CD4-positive, alpha-beta T cell (primary cell): ENCODE results near the gene SLAMF9. TPM values are rescaled to one million over a fixed set of nuclear protein-coding genes. Genes with fewer than 3 reads are reported as not detected.

Source experiments
- ATAC-seq: fragments of 200-7000 bp; cut with Tn5 transposase; one replicate; pipeline ENCODE4 v1.10.0; 2022; ENCODE audit warnings: mild to moderate bottlenecking; ENCODE audit not compliant: poor library complexity
- CTCF ChIA-PET: fragments of 350-600 bp; sonication (Branson Sonifier 250); formaldehyde crosslinking; loops from one replicate; lab custom pipeline; 2021; ENCODE audit warnings: antibody characterized with exemption, inconsistent platforms; lab: Charles Lee
- POLR2A ChIA-PET: fragments of 350-600 bp; sonication (Branson Sonifier 250); formaldehyde crosslinking; loops from one replicate; lab custom pipeline; 2021; ENCODE audit warnings: antibody characterized with exemption, inconsistent platforms; lab: Charles Lee
- DNase-seq, 14 experiments: peaks; one replicate each; pipeline ENCODE4 v3.0.0-alpha.2; 2013 to 2020; ENCODE audit warnings: mixed read lengths in 2 of 14
- H3K27ac ChIP-seq, 2 donors: one replicate each; pipeline versions ENCODE4 v1.5.1 to v1.7.0; 2013; ENCODE audit warnings: low read length in 2 of 2, low read depth in 1 of 2, mild to moderate bottlenecking in 1 of 2
- H3K27me3 ChIP-seq, 2 experiments: 1 replicate in 1 of 2; 2 replicates in 1 of 2; pipeline versions ENCODE4 v1.6.1 to v1.7.0; 2013; ENCODE audit warnings: low read length in 2 of 2, control low read depth in 1 of 2, mild to moderate bottlenecking in 1 of 2, moderate library complexity in 1 of 2; ENCODE audit not compliant: insufficient read depth in 2 of 2, control insufficient read depth in 1 of 2
- H3K36me3 ChIP-seq: one replicate; pipeline ENCODE4 v1.6.1; 2013; ENCODE audit warnings: low read length, control low read depth; ENCODE audit not compliant: insufficient read depth
- H3K4me1 ChIP-seq: one replicate; pipeline ENCODE4 v1.6.1; 2013; ENCODE audit warnings: low read length, control low read depth; ENCODE audit not compliant: insufficient read depth
- H3K4me3 ChIP-seq: one replicate; pipeline ENCODE4 v1.5.1; 2013; ENCODE audit warnings: mild to moderate bottlenecking, low read length, moderate library complexity
- H3K9me3 ChIP-seq, 2 experiments: 1 replicate in 1 of 2; 2 replicates in 1 of 2; pipeline versions ENCODE4 v1.6.1 to v1.7.0; 2013; ENCODE audit warnings: low read length in 2 of 2, mild to moderate bottlenecking in 2 of 2, control low read depth in 1 of 2, moderate library complexity in 1 of 2; ENCODE audit not compliant: control insufficient read depth in 1 of 2, insufficient read depth in 1 of 2
- H3K27ac Mint-ChIP-seq: one replicate; pipeline ENCODE4 v1.8.0; 2020; ENCODE audit warnings: mixed read lengths
- H3K27me3 Mint-ChIP-seq: one replicate; pipeline ENCODE4 v1.8.0; 2021; ENCODE audit warnings: mixed read lengths
- H3K36me3 Mint-ChIP-seq: one replicate; pipeline ENCODE4 v1.8.0; 2021; ENCODE audit warnings: low read depth, mixed read lengths
- H3K4me1 Mint-ChIP-seq: one replicate; pipeline ENCODE4 v1.8.0; 2021; ENCODE audit warnings: low read depth, mixed read lengths
- H3K4me3 Mint-ChIP-seq: one replicate; pipeline ENCODE4 v1.8.0; 2020; ENCODE audit warnings: mild to moderate bottlenecking, mixed read lengths
- H3K9me3 Mint-ChIP-seq: one replicate; pipeline ENCODE4 v1.8.0; 2020; ENCODE audit warnings: mixed read lengths
- CTCF ChIP-seq: fragments of 200-600 bp; IDR thresholded peaks from one replicate; pipeline ENCODE4 v1.8.0; 2022; ENCODE audit warnings: antibody characterized with exemption, mild to moderate bottlenecking
- intact Hi-C, 2 experiments: fragments of 100-400 bp; cut with DNase I in 1 of 2; cut with micrococcal nuclease in 1 of 2; formaldehyde crosslinking; loops; one replicate each; pipeline versions ENCODE4 v1.15.1 to v1.9.0; 2023 to 2025; cut with DNase I, micrococcal nuclease
- total RNA-seq, 174 experiments: library from RNA in 2 of 174; stranded (reverse) in 2 of 174; gene quantifications; one replicate each; pipeline ENCODE4 v1.2.3 and lab custom pipeline; 2021 to 2026

Gene SLAMF9
- total RNA-seq, 2 experiments from 2014 or later = not detected

GRCh38 chr1:159938905-159939677 is 14.9 kb downstream of the SLAMF9 start:
- no peaks in the 10 kb centered on the region for H3K36me3 Mint-ChIP-seq
- intact Hi-C loops = loop anchor here in 1 of 2 experiments (5.0 to 10.0 kb wide), 4 partner anchors 84 to 1456 kb away; partner anchors contain the start of gene KCNJ9
- ATAC-seq (no peak), DNase-seq (no peak)
- Histone ChIP-seq H3K4me3 (no peak overlapping the region), H3K9me3 (no peaks in the 10 kb centered on the region), H3K27me3 (peaks cover 4 to 12% of the 10 kb centered on the region in 2 experiments), H3K27ac (no peak overlapping the region), H3K4me1 (peaks cover 21% of the 10 kb centered on the region), H3K36me3 (no peaks in the 10 kb centered on the region)
- CTCF ChIA-PET = no interaction called here
- POLR2A ChIA-PET = interaction anchor here (1.2 kb wide), 1 partner anchor 14 kb away, joined by 3 read pairs; the partner anchor contains the start of gene TAGLN2
- peaks cover 6% of the 10 kb centered on the region for H3K4me1 Mint-ChIP-seq
- no peak for TF ChIP-seq CTCF
- H3K9me3 Mint-ChIP-seq = no peaks in the 10 kb centered on the region
- H3K27ac Mint-ChIP-seq = no peak overlapping the region
- H3K27me3 Mint-ChIP-seq = peaks cover 36% of the 10 kb centered on the region
- no peak overlapping the region for H3K4me3 Mint-ChIP-seq

- POLR2A ChIA-PET = no interaction called here
- no peaks in the 10 kb centered on the region for H3K36me3 Mint-ChIP-seq
- Histone ChIP-seq H3K4me1 (peaks cover 21% of the 10 kb centered on the region), H3K36me3 (no peaks in the 10 kb centered on the region), H3K27ac (no peak overlapping the region), H3K27me3 (peaks cover 0 to 5% of the 10 kb centered on the region in 2 experiments), H3K9me3 (no peaks in the 10 kb centered on the region), H3K4me3 (no peak overlapping the region)
- no peak overlapping the region for H3K4me3 Mint-ChIP-seq
- H3K4me1 Mint-ChIP-seq = peaks cover 6% of the 10 kb centered on the region
- CTCF ChIA-PET = no interaction called here
- no peaks in the 10 kb centered on the region for H3K9me3 Mint-ChIP-seq
- H3K27me3 Mint-ChIP-seq = peaks cover 28% of the 10 kb centered on the region
- DNase-seq = no peak
- intact Hi-C loops = loop anchor here in 1 of 2 experiments (5.0 to 10.0 kb wide), 4 partner anchors 84 to 1456 kb away; partner anchors contain the start of gene KCNJ9
- no peak for TF ChIP-seq CTCF
- no peak overlapping the region for H3K27ac Mint-ChIP-seq
- no peak for ATAC-seq
These were observed 15.7 kb downstream of the SLAMF9 start for GRCh38 chr1:159938211-159938852.

- no peak overlapping the region for H3K4me3 Mint-ChIP-seq
- ChIA-PET POLR2A (interaction anchor here (0.6 to 1.1 kb wide), 2 partner anchors 8 to 14 kb away, joined by 3 read pairs; partner anchors contain the start of gene IGSF9), CTCF (no interaction called here)
- no peak overlapping the region for H3K27ac Mint-ChIP-seq
- ATAC-seq (no peak), DNase-seq (no peak)
- H3K4me3 ChIP-seq = no peak overlapping the region
- peaks cover 19% of the 10 kb centered on the region for H3K27me3 Mint-ChIP-seq
- no peak for TF ChIP-seq CTCF
- peaks cover 21% of the 10 kb centered on the region for H3K4me1 ChIP-seq
- H3K9me3 Mint-ChIP-seq = no peaks in the 10 kb centered on the region
- no peaks in the 10 kb centered on the region for H3K36me3 ChIP-seq
- intact Hi-C loops = loop anchor here (2.0 to 10.0 kb wide), 5 partner anchors 82 to 1458 kb away; partner anchors contain the start of gene KCNJ9 (in 1 of the 2)
- H3K4me1 Mint-ChIP-seq = peaks cover 6% of the 10 kb centered on the region
- no peaks in the 10 kb centered on the region for H3K27me3 ChIP-seq
- no peaks in the 10 kb centered on the region for H3K9me3 ChIP-seq
- no peaks in the 10 kb centered on the region for H3K36me3 Mint-ChIP-seq
- no peak overlapping the region for H3K27ac ChIP-seq
These were observed 16.8 kb downstream of the SLAMF9 start for GRCh38 chr1:159937054-159937750.
